ENCODE measurements around the gene ZSCAN2.
"Not testable (repeated sequence)": the region's sequence is repeated elsewhere in the genome, so short reads cannot be mapped to it uniquely, and the experiment has no call there.

ZSCAN2 gene

DNA sequence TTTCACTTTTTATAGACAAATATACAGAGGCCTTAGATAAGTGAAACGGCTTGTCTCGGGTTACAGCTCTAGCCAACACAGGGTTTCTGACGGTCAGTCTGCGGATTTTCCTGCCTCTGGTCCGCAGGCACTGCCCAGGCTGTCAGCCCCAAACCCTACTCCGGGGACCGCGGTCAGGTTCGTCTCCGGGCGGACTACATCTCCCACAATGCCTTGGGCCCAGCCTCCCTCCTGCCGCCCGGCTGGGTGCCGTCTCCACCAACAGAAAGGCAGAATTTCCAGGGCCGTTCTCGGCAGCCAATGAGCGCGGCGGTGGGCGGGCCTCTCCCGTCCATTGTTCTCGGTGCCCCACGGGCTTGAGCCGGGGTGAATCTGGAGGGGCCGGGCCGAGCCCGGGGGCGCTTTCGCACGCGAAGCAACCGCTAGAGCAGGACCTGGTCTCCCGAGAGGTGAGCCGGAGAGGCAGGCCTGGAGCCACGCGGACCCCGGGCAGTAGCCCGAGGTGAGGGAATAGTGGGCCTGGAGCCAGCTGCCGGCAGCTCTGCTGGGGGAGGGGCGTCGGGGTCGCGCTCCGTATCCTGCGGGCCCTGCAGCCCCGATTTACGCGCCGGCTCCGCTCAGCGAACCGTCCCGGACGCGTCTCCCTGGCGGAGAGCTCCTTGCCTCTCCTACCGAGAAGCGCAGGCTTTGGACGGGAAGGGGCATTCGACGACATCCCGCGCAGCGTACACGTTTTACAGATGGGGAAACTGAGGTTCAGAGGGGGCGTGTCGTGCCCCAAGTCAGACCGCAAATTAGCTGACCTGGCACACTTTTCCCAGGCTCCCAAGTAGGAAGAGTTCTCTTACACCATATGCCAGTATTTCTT, at the start of gene ZSCAN2:
ZSCAN2 (plus strand) TSS at position 323 of the 868 bp plus-strand sequence. CDS start 2,919 bp downstream, outside the sequence.
- DNase-seq, result peak; percentile 93 to 95

DNA sequence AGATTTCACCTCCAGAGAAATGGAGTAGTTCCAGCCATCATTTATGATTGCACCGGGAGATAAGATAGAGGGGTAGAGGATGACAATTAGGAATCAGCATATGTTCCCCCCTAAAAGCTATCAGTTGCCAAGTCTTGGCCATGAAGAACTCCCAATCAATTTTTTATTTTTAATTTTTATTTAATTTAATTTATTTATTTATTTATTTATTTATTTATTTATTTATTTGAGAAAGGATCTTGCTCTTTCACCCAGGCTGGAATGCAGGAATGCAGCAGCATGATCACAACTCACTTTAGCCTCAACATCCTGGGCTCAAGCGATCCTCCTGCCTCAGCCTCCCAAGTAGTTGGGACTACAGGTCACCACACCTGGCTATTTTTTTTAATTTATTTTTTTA, 49.2 kb upstream of the ZSCAN2 start:
- not testable (repeated sequence) for DNase-seq

DNA sequence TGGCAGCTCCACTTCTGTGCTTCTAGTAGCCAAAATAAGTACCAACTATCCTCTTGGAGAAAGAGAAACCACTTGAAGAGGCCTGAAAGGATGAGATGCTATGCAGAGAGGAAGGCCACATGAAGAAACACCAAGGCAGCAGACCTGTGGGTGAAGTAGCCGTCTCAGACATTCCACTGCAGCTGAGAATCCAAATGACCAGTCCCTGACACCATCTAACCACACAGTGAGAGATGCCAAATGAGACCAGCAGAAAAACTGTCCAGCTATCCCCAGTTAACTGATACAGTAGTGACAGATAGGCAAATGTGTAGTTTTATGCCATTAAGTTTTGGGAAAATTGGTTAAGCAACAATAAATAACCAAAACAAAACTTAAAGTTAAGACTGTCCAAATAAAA, 47.9 kb upstream of the ZSCAN2 start:
- DNase-seq, result no peak

DNA sequence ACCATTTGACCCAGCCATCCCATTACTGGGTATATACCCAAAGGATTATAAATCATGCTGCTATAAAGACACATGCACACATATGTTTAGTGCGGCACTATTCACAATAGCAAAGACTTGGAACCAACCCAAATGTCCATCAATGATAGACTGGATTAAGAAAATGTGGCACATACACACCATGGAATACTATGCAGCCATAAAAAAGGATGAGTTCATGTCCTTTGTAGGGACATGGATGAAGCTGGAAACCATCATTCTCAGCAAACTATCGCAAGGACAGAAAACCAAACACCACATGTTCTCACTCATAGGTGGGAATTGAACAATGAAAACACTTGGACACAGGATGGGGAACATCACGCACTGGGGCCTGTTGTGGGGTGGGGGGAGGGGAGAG, 44.1 kb upstream of the ZSCAN2 start:
- DNase-seq, result not testable (repeated sequence)

DNA sequence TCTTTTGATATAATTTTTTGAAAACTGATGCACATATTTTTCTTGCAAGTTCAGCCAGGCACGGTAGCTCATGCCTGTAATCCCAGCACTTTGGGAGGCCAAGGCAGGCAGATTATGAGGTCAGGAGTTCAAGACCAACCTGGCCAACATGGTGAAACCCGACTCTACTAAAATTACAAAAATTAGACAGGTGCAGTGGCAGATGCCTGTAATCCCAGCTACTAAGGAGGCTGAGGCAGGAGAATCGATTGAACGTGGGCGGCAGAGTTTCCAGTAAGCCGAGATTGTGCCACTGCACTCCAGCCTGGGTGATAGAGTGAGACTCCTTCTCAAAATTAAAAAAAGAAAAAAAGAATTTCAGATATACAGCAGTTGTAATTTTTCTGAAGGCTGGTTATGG, 32.8 kb upstream of the ZSCAN2 start:
- DNase-seq, result not testable (repeated sequence)

DNA sequence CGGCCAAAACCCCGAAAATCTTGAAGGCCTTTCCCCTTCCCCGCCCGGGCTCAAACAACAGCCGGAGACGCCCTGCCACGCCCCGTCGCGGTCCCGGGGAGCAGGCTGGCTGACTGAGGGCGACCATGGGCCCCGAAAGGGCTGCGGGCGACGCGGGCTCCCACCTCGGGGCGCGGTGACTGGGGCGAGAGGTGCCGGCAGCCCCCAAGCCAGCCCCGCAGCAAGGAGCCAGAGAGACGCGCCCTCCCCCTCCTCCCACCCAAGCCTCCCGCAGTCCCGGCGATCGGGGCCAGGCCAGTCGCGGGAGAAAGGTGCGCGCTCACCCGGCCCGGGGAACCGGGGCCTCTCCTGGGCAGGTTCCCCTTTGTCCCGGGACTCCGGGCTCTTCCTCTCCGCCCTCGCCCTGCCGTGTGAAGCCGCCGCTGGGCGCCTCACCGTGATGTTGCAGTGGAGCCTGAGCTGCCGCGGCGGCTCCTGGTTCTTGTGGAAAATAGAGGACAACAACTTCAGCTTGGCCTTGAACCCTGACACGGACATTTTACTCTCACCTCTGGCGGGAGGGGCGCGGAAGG, 30.6 kb upstream of the ZSCAN2 start:
- peak; percentile 25 to 61 for DNase-seq

DNA sequence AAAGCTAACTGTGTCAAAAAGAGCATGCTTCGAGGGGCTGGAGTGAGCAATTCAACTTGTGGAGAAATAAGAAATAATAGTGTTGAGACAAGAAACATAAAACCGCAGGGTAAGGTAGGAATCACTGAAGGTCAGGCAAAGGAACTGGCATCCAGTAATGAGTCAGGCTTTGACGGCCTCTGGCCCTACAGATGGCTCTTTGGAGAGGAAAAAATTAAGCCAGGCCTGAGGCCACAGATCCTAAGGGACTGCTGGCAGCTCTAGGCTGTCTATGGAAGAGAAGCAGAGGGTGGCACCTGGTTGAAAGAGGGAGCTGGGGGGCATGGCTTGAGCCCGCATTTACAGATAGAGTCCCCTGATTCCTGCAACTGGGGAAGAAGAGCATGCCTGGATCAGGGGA, 28.6 kb upstream of the ZSCAN2 start:
- no peak for DNase-seq

DNA sequence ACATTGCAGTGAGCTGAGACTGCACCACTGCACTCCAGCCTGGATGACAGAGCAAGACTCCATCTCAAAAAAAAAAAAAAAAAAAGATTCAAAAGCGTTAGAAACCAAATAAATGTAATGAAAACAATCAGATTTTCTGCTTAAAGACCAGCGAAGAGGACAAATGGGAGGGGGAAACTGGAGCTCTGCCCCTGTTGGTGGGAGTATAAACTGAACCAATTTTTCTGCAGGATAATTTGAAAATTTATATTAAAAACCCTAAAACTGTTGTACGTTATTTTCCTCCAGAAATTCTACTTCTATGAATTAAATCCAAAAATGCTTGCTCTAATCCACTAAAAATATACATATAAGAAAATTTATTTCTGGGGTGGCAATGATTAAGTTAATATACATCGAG, 25.3 kb upstream of the ZSCAN2 start:
- no peak for DNase-seq

DNA sequence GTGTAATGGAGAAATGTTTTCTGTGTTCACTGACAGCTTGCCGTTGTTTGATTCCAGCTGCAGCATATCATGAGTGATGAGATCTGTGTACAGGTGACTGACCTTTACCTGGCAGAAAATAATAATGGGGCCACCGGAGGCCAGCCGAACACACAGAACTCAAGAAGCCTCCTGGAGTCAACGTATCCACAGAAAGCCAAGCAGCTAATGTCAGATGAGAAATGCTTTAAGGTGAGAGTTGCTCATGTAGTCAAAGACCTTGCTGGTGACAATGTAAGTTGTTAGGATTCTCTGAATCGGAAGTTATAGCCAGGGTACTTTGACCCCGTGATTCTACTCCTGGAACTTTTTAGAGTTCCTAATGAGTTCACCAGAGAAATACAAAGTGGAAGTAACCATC, 22.9 kb upstream of the ZSCAN2 start:
- DNase-seq, result not testable (repeated sequence)

DNA sequence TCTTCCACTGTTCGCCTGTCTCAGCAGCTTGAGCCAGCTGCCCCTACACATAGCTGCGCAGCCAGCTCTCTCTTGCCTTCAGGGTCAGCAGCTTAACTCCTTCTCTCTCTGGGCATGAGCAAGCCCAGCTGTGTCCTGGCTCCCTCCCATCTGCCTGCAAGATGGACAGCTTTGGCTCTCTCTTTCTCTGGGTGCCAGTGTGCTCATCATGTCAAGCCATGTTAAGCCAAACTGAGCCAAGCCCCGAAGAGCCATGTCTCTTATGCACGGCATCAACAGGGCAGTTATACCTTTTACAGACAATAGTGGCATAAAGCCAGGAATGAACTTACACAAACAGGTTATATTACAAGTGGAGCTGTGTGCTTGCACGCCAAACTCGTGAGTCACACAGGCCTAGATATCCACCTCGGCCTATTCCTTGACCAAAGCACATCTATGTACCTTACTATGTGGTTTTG, 21.5 kb upstream of the ZSCAN2 start:
- DNase-seq, result not testable (repeated sequence)

DNA sequence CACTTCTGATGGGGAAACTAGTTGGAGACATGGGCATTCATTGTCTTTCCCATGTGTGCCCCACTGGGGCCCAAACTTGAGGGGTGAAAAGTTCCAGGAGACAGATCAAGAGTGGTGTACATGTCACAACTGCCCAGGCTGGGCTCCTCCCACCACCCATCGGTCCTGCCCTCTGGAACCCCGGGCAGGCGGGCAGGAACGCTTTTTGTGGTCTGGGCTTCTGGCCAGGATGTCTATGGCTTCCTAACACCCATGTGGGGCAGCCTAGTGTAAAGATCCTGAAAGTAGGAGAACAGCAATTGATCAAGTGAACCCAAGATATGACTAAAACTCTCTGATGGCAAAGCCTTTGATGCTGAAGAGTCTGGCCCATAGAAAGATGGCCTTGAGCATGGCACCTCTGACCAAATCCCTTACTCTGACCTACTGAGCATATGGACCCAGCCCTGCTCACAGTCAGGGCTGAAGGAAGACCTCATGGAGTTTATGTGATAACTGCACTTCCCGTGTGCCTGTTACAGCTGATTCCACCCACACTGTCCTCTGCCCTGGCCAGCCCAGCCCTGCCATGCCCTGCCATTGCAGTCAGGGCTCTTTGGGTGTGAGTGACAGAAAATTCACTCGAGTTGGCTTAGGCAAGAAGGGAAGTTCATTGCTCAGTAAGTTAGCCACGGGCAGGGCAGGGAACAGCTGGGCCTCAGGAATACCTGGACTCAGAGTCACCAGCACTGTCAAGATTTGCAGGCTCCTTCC, 19.0 kb upstream of the ZSCAN2 start:
- DNase-seq, result not testable (repeated sequence)

DNA sequence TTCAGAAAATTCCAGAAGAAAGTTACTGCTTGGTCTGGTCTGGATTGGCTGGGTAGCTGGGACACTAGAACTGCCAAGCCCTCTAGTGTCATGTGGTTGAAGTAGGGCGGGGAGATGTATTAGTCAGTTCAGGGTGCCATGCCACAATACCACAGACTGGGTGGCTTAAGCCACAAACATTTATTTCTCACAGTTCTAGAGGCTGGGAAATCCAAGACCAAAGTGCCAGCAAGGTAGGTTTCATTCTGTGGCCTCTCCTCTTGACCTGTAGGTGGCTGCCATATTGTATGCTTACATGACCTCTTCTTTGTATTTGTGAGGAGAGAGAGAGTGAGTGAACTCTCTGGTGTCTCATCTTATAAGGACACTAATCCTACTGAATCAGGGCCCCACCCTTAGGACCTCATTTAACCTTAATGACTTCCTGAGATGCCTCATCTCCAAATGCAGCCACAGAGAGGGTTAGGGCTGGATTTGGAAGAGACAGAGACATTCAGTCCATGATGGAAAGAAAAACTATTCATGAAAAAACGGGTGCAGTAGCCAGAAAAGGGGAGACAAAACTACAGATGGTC, 18.1 kb upstream of the ZSCAN2 start:
- no peak for DNase-seq

DNA sequence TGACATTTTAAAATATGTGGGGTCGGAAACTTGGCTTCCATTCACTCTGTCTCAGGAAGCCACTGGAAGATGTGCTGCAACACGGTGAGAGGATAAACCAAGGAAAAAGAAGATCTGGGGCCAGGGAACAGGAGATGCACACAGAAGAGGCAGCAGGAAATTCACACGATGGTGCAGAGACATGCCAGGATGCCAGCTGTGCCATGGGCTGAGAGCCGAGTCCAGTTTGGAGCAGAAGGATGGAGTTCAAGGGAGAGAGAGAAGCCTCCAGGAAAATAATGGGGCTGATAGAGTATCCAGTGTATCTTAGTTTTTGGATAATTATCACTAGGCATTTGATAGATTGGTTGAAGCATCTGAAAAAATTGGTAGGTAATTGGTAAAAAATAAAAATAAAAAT, 16.9 kb upstream of the ZSCAN2 start:
- DNase-seq, result not testable (repeated sequence)

DNA sequence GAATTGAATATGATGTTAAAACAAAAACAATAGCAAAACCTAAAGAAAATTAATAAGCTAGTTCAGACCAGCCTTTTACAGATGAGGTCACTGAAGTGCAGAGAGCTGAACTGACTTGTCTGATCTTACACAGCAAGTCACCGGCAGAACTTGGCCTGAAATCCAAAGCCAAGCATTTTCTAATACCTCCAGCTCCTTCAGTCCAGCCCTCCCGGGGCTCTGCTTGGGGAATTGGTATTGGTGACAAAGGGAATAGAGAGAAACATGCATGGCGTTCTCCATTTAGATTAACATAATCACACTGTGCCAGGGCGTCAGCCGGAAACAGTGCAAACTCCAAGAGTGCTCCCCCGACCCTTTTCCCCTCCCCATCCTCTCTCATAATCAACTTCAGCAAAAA, 14.1 kb upstream of the ZSCAN2 start:
- DNase-seq, result no peak

DNA sequence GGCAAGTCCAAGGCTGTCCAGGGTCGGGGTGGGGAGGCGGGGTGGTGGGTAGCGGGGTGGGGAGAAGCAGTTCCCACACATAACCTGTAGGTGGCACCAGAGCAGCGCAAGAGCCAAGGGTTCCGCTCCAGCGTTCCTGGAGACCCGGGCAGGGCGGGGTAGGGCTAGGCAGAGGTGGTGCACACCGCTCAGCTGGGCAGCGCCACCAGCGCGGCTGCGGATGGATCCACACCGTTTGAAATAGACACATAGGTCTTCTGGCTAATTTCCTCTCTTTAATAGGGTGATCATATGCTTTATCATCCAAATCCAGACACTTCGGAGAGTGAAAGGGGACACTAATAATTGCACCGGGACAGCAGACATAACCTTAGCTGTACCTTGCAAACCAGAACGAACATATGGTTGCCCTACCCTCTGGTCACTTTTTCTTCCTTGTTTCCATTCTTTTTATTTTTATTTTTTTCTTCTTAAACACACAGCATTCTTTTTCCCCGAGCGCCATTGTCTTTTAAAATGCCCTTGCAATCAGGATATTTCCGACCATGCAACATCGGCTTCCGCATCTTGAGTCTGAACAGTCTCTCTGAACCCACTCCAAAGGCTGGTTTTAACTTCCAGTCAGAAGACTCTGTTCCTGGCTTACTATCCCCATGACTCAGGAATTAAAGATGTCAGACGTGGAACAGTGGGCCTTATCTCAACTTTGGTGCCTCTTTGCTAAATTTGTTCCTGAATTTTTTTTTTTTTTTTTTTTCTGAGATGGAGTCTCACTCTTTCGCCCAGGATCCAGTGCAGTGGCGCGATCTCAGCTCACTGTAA, 12.5 kb upstream of the ZSCAN2 start:
- DNase-seq, result peak; percentile 78 to 81

DNA sequence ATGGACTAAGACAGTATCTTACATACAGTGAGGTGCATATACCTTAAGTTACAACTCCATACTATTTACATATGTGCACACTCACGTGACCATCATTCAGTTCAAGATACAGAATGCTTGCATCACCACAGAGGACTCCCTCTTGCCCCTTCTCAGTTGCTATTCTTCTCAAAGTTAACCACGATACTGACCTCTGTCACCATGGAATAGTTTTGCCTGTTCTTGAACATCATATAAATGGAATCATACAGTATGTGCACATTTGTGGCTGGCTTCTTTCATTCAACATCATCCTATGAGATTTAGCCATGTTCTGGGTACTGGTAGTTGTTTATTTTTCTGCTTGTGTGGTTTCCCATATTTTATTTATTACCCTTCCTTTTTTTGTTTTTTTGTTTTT, 10.4 kb upstream of the ZSCAN2 start:
- DNase-seq, result no peak

DNA sequence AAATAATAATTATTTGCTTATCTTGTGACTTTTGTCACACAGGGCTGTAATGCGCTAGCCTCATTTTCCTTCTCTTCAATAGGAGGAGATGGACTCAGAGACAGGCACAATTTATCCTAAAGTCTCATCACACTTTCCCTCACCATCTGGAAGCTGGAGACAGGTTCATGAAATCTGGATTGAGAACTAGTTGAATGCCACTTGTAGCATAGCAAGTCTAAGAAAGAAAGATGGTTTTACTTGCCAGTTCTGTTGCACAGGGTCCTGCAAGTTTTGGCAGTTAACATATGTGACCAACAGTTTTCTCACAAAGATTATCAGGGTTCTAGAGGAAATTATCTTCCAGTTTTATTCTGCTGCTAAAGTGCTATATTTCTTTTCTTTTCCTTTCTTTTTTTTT, 9.0 kb upstream of the ZSCAN2 start:
- DNase-seq, result no peak

DNA sequence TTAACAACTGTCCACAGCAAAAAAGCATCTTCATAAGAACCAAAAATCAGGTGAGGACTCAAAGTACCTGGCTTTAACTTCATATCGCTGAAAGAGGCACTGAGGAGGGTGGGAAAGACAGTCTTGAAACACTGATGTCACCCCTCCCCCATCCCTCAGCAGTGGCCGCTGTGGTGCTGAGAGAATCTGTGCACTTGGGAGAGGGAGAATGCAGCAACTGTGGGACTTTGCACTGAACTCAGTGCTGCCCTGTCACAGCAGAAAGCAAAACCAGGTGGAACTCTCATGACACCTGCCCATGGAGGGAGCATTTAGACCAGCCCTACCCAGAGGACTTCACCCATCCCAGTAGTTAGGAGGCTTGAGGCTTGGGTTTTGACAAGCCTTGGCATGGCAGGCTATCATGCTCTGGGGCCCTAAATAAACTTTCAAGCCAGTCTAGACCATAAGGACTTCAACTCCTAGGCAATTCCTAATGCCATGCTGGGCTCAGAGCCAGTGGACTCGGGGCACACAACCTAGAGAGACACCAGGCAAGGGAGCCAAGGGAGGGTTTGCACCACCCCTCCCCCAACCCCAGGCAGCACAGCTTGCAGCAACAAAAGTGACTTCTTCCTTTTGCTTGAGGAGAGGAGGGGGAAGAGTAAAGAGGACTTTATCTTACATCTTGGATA, 6.1 kb upstream of the ZSCAN2 start:
- no peak for DNase-seq

DNA sequence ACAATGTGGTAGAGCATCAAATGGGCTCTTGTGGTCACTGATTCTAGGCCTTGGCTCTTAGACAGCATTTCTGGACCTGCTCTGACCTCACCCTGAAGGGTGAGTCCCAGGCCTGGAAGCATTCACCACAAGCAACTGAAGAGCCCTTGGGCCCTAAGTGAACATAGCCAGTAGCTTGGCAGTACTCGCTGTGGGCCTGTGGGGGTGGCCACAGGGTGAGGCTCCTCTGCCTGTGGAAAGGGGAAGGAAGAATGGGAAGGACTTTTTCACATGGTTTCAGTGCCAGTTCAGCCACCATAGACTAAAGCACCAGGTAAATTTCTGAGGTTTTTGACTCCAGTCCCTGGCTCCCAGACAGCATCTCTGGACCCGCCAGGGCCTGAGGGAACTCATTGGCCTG, 5.1 kb upstream of the ZSCAN2 start:
- peak; percentile 9 to 26 for DNase-seq

DNA sequence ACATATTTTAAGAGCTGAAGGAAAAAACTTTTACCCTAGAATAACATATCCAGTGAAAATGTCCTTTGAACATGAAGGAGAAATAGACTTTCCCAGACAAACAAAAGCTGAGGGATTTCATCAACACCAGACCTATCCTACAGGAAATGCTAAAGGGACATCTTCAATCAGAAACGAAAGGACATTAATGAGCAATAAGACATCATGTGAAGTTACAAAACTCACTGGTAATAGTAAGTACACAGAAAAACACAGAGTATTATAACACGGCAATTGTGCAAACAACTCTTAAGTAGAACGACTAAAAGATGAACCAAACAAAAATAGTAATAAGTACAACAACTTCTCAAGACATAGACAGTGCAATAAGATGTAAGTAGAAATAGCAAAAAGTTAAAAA, 3.5 kb upstream of the ZSCAN2 start:
- DNase-seq, result no peak

DNA sequence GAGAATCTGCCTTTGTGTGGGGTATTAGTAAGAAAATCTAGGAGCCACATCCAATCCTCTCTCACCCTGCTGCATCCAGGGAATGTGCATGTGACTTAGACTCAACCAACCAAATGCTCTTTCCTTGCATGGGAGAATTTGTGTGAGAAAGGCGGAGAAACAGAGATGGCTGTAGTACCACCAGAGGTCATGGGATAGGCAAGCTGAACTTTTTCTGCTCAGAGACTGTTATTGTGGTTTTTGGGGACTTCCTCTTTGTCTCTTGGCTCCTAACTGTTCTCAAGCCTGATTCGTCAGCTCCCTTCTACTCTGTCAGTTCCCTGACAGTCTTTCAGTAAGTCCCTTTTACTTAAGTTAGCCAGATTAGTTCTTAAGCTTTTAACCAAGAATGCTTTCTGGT, 2.6 kb upstream of the ZSCAN2 start:
- DNase-seq, result peak; percentile 98

DNA sequence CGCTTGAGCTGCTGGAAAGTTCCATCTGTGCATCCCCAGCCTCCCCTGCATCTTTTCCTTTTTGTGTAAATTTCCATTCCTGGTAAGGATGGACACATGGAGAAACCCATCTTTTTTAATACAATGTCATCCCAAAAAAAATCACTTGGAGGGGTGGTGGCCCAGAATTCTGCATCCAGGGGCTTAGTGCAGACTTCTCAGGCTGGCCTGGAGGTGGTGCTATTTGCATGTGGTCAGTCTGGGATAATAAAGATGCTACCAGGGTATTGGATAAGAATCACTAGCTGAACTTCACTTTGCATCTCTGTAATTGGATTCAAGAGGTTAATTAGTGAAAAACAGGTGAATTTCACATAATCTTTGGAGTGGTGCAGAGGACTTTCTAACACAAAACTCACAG, 1.8 kb upstream of the ZSCAN2 start:
- peak; percentile 70 to 72 for DNase-seq
